Stimulated activated naive CD8-positive, alpha-beta T cell treated with anti-CD3 and anti-CD28 coated beads, Interleukin-15, Interleukin-2, amounts not matched to agents 100 U/mL and 50 U/mL, for 24 hours (primary cell): ENCODE measurements around the gene PCNT.

Experiments used
- ATAC-seq: fragments of 150-1000 bp; cut with Tn5 transposase; one replicate; pipeline ENCODE4 v1.10.0; 2021
- DNase-seq: peaks from one replicate; pipeline ENCODE4 v3.0.0; 2021

PCNT gene, protein sequence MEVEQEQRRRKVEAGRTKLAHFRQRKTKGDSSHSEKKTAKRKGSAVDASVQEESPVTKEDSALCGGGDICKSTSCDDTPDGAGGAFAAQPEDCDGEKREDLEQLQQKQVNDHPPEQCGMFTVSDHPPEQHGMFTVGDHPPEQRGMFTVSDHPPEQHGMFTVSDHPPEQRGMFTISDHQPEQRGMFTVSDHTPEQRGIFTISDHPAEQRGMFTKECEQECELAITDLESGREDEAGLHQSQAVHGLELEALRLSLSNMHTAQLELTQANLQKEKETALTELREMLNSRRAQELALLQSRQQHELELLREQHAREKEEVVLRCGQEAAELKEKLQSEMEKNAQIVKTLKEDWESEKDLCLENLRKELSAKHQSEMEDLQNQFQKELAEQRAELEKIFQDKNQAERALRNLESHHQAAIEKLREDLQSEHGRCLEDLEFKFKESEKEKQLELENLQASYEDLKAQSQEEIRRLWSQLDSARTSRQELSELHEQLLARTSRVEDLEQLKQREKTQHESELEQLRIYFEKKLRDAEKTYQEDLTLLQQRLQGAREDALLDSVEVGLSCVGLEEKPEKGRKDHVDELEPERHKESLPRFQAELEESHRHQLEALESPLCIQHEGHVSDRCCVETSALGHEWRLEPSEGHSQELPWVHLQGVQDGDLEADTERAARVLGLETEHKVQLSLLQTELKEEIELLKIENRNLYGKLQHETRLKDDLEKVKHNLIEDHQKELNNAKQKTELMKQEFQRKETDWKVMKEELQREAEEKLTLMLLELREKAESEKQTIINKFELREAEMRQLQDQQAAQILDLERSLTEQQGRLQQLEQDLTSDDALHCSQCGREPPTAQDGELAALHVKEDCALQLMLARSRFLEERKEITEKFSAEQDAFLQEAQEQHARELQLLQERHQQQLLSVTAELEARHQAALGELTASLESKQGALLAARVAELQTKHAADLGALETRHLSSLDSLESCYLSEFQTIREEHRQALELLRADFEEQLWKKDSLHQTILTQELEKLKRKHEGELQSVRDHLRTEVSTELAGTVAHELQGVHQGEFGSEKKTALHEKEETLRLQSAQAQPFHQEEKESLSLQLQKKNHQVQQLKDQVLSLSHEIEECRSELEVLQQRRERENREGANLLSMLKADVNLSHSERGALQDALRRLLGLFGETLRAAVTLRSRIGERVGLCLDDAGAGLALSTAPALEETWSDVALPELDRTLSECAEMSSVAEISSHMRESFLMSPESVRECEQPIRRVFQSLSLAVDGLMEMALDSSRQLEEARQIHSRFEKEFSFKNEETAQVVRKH (N-terminal part only)

DNA sequence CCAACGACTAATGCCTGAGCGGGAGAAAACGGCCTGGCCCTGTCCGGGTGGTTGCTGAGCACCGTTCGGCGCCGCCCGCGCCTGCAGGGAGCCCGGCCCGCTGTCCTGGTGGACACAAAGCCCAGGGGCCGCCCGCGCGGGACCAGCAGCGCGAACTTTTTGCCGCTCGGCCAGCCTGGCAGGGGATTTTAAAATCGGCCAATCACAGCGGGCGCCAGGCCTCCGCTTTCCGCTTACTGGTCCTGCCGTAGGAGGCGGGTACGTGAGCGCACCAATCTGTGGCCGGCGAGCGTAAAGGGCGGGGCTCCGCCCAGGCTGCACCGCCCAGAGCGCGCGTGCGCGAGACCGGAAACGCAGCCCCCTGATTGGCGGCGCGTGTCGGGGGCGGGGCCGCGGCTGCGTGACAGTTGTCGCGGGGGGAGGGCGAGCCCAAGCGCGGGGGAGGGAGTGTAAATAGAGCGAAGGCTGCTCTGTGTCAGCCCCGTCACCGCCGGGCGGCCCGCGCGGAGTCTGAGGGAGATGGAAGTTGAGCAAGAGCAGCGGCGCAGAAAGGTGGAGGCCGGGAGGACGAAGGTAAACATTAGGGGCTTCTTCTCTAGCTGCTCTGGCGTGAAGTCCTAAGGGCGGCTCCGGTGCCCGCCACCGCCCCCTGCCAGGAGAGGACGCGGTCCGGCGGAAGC lies at the start of gene PCNT, which contains the start of gene C21orf58:
Gene PCNT, plus strand, starts transcription at position 447 of the 680 bp plus-strand sequence. Its CDS starts 73 bp downstream, at position 520.
Gene C21orf58, minus strand, starts transcription at position 161 of the 680 bp plus-strand sequence. CDS start 1,132 bp downstream, outside the sequence.
- DNase-seq (peak; percentile 98), ATAC-seq (peak; percentile 85)

DNA sequence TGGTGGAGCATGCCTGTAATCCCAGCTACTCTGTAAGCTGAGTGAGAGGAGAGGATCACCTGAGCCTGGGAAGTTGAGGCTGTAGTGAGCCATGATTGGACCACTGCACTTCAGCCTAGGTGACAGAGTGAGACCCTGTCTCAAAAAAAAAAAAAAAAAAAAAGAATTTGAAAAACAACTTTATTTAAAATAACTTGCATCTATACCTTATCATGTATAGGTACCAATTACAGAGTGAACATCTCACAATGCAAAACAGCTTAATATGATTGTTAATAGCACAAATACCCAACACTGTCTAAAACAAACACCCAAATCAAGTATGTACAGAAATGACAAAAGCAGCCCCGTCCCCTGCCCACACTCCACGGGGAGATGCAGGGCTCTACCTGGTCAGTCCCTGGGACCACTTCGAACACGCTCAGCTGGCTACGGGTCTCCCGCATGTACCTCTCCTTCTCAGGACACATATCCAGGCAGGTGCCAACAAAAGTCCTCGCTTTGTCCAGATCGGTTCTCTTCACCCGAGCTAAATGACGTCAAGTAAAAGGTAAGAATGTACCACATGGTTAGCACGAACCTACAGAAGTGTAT lies 49.1 kb upstream of the PCNT start:
- DNase-seq (no peak), ATAC-seq (no peak)

DNA sequence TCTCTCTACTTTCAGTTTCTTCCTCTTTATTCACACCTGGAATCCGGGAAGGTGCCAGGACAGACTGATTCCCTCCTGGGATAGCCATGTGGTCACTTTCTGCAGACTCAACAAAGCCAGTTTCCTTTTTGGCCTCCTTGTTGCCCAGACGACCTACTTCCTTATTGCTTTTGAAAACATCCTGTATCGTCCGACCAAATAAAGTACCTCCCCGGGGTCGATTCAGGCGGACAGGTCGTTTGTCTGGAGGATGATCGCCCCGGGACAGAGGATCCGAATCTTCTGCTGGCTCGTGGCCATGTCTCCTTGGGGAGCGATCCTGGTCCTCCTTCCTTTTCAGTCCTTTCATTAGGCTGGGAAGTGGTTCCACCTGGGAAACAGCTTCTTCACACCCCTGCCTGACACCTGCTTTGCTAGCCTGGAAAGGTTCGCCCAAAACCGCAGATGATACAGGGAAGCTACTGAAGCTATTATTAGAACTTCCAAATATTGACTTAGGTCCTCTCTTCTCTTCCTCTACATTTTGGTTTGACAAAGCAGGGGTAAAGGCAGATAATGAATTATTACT lies 39.8 kb upstream of the PCNT start:
- no peak for DNase-seq
- ATAC-seq = no peak

DNA sequence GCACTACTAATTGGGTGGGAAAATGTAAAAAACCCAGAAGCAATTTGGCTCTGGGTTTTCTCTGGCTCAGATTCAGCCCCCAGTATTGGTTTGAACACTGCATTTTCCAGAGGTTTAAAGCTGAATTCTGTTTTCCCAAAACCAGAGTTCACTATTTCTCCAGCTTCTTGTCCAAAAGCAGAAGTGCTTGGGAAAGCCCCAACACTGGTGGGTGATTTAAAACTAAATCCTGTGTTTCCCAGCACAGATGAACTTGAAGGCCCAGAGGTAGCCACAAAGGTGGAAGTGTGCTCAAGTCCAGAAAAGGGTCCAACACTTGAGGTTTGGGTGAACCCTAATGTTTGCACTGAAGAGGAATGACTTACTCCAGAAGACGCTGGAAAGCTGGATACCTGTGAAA lies 39.2 kb upstream of the PCNT start:
- no peak for DNase-seq
- ATAC-seq = no peak

DNA sequence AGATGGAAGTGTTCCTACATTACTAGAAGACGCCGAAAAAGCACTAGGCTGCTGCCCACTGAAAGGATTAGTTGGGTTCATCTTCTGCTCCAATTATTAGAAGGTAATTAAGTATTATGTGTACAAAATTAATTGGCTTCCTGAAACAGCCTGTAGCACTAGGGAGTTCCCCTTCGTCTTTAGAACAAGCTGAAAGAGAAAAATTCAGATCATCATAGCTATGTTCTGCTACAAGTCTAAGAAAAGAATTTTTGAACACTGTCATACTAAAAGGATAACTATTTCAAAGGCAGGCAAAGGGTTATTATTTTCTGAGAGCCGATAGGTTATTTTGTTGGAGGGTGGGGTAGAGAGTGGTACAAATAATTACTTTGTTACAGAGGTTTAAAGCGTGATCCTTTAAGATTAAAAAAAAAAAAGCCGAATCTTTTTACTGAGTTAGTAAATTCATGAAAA lies 38.7 kb upstream of the PCNT start, which contains the start of gene MCM3AP:
Gene MCM3AP, minus strand, starts transcription at position 406 of the 456 bp plus-strand sequence. Its CDS starts 325 bp downstream, at position 81.
- ATAC-seq (no peak), DNase-seq (no peak)

DNA sequence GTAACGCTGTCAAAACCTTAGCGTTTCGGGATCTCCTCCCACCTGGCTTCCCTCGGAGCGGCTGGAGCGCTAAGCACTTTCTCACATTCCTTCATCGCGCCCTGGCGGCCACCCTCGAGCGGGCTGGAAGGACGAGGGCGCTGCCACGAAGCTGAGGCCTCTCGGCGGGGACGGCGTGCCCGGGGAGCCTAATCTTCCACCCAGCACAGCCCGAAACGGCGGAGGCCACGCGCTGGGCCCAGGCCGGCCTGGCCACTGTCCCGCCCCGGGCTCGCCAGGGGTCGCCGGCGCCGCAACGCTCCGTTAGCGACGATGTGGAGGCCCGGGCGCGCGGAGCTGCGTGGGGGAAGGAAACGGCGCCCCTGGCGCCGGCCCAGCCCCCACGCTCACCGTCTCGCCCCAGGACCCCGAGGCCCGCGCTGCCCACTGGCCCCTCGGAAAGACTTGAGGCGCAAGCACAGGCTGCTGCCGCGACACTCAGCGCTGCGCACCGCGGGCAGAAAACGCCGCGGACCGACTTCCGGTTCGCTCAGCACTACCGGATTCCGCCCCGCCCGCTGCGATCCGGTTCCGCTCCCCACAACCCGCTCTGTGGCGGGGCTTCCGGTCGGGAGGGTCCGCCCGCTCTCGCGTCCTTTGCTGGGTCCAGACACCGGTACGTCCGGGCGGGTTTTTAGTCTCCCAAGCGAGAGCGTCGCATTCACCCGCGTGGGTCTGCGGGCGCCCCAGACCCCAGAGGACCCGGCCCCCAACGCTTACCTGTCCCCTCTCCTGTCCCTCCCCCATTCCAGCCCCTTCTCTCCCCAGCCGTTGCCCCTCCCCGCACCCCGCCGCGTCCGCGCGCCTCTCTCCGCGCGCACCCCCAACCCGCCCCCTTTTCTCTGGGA lies 38.0 kb upstream of the PCNT start, which contains the start of gene YBEY:
Gene YBEY, plus strand, starts transcription at position 582 of the 887 bp plus-strand sequence. CDS start 572 bp downstream, outside the sequence.
- DNase-seq (peak; percentile 92), ATAC-seq (peak; percentile 95)

DNA sequence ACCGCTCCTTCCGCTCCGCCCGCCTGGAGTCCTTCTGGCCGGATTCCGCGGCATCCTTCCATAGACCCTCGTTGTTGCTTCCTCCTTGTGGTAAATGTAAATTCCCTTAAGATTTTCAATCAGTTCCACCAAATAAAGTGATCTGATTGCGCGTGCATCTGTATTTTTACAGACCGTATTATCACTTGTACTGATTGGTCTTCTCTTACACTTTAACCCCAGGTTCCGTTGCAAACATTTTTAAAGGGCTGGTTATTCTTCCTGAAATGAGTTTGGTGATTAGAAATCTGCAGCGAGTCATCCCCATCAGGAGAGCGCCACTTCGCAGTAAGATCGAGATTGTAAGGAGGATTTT lies 37.3 kb upstream of the PCNT start:
- ATAC-seq = no peak

DNA sequence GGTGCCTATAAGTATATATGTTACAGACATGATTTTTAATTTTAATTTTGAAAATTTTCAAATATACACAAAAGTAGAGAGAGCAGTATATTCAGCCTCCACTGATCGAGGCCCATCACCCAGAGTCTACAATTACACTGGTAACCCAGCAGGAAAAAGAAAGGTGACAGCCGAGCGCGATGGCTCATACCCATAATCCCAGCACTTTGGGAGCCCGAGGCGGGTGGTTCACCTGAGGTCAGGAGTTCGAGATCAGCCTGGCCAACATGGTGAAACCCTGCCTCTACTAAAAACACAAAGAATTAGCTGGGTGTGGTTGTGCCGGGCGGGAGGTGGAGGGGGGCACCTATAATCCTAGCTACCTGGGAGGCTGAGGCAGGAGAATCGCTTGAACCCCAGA lies 36.4 kb upstream of the PCNT start:
- no peak for DNase-seq

More for the DNA sequence above, 37.3 kb upstream of the PCNT start:
- no peak for DNase-seq

DNA sequence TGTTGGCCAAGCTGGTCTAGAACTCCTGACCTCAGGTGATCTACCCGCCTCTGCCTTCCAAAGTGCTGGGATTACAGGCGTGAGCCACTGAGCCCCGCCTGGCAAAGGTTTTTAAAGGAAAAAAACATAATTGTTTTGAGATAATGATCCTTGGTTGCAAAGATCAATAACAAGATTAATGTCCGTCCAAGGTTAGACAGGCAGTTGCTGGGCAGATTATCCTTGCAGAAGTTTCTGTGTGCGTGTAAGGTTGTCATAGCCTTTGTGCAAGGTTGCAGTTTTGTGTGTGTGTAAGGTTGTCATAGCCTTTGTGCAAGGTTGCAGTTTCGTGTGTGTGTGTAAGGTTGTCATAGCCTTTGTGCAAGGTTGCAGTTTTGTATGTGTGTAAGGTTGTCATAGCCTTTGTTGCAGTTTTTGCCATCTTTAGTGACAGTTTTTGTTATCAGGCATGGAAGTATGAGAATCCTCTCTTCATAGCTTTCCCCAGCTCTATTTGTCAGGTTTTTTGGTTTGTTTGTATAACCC lies 34.2 kb upstream of the PCNT start:
- no peak for DNase-seq

More for the DNA sequence above, 36.4 kb upstream of the PCNT start:
- ATAC-seq = no peak

DNA sequence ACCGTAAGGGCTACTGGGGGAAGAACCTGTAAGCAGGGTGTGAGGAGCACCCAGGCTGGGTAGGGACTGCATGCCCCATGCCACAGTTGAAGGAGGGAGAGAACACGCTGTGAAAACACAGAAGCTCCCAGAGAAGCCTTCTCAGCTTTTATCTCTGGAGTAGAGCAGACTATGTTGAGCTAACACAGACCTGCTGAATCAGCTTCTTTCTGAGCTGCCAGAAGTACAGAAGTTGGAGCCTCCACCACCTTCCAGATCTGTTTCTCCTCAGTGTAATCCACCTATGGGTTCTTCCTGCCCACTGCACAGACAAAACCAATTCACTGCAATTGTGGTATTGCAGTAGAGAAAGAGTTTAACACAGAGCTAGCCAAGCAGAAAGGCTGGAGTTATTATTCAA lies 32.4 kb upstream of the PCNT start:
- DNase-seq (no peak), ATAC-seq (no peak)

More for the DNA sequence above, 34.2 kb upstream of the PCNT start:
- ATAC-seq = no peak

DNA sequence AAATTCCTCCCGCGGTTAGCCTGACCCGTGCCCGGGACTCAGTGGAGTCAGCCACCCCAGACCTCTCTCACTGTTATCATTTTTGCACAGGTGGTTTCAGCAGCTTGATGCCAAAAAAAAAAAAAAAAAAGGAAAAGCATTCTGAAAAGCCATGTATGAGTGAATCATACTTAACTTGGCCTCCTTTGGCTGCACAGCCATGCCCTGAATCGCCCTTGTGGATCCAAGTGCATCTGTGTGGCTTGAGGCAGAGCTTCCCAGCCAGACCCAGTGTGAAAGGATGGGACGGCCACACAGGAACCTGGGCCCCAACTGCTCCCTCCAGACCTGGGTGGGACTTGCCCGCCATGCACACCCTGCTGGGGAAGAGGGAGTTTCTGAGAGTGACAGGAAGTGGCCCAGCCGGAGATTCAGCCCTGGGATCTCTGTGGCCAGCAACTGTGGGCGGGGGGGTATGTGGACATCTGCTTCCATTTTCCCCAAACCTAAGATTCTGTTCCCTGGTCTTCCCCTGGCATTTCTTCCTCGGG lies 29.2 kb upstream of the PCNT start:
- peak; percentile 15 for DNase-seq
- no peak for ATAC-seq

DNA sequence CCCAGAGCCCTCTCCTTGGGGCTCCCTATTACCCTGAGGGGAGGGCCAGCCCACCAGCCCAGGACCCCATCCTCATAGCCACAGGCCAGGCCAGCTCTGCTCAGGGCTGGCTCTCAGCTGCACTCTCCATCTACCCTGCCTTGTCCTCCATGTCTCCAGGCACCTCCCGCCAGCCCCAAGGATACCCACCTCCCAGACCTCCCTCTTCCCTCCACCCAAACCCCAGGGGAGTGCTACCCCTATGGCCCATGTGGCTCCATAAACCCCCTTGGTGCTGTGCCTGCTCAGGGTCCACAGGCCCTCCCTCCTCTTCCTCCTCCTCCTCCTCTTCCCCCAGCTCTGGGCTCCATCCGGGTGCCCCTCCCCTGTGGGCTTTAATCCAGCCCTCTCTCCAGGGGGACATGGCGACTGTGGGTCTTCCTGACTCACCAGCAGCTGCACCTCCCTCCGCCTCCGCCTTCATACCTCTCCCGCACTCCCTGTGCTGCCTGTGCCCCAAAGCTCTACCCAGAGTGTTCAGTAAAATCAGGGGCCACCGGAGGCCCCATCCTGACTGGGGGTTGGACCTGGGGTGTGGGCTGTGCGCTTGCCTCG lies 28.7 kb upstream of the PCNT start:
- peak; percentile 14 for ATAC-seq

DNA sequence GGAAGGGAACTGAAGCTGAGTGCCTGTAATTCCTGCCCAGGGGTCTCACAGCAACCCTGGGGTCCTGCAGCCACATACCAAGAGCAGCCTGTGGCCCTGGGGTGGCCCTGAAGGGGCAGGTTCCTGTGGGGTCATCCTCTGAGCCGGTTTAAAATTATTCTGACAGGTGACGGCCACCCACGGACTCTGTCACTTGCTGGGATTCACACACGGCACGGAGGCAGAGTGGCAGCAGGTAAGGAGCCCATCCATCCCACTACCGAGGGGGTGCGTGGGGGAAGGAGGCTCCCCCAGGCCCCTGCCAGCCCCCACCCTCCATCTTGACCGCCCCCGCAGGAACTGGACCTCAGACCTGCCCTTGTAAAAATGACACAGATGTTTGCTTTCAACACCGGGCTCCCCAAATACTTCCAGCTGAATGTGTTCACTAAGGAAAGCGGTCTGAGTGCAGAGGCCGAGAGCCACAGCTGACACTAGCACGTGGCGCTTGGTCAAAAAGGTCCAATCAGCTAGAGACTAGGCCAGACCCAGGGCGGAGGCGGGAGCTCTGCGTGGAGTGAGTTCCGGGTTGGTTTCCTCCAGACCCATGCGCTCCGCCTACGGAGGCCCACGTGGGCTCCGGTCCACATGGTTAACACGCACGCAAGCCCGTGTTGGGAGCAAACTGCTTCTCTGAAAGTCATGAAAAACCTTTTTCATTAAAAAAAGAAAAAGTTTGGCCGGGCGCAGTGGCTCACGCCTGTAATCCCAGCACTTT lies 27.8 kb upstream of the PCNT start:
- ATAC-seq (peak; percentile 82), DNase-seq (peak; percentile 68)

More for the DNA sequence above, 28.7 kb upstream of the PCNT start:
- peak; percentile 26 for DNase-seq

DNA sequence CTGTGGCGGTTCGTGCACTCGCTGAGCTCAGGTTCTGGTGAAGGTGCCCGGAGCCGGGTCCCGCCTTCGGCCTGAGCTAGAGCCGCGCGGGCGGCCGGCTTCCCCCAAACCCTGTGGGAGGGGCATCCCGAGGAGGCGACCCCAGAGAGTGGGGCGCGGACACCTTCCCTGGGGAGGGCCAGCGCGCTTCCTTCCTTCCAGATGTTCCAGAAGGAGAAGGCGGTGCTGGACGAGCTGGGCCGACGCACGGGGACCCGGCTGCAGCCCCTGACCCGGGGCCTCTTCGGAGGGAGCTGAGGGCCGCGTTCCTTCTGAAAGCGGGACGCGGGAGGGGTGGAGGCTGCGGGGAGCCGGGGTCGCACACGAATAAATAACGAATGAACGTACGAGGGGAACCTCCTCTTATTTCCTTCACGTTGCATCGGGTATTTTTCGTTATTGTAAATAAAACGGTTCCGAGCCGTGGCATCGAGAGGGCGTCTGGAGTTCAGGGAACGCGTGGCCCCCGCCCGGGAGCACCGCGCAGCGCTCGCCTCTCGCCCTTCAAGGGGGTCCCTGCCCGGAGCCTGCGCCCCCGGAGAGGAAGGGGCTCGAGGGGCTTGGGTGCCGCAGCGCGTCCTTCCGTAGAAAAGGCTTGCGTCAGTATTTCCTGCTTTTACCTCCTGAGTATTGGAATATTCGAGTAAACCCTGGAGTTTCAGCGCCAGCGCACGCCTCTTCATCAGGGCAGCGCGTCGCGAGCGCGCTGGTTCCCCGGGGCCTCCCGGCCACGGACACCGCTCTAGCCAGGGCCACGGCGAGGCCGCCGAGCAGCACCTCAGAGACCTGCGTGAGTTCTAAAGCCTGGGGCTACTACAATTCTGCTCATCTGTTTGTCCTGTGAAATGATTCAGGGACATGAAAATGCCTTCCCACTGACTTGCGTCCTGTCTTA lies 26.4 kb upstream of the PCNT start:
- ATAC-seq (peak; percentile 11), DNase-seq (peak; percentile 25)

DNA sequence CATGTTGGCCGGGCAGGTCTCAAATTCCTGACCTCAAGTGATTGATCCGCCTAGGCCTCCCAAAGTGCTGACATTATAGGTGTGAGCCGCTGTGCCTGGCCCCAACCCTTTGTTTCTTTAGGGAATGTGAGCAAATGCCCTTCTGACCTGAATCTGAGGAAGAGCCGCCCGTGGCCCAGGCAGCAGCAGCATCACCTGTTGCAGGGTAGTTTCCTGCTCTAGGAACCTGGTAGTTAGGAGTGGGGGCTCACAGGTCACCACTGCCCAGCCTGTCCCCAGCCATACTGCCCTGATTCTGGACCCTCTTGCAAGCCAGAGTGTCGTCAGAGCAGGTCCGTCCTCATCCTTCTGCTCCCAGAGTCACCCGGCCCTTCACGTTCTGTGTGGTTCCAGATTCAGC lies 24.8 kb upstream of the PCNT start:
- DNase-seq = no peak
- ATAC-seq = no peak

DNA sequence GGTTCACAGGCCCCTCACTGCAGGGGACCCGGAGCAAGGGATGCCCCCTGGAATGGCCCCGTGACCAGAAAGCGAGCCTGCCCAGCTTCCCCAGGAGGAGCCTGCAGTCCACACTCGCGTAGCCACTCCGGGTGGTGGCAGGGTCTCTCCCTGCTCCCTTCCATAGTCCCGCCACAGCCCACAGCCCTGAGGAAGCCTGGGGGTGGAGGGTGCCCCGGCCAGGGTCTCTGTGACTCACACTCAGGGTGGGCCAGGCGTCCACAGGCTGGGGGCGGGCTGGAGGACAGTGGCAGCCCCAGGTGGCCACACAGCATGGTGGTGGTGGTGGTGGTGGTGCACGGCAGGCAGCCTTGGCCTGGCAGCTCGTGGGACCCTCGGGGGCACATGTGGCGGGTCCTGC lies 22.2 kb upstream of the PCNT start:
- no peak for ATAC-seq
- no peak for DNase-seq
